Mesendoderm (in vitro differentiated cells): ENCODE measurements around the gene RRN3.
"Not testable (repeated sequence)": the region's sequence is repeated elsewhere in the genome, so short reads cannot be mapped to it uniquely, and the experiment has no call there.

Source experiments
- DNase-seq: peaks from one replicate; pipeline ENCODE4 v3.0.0; 2013
- H2AK5ac ChIP-seq: 2 replicates; pipeline ENCODE4 v1.6.1; 2013; ENCODE audit warnings: low read length, inconsistent platforms
- H2BK120ac ChIP-seq: 2 replicates; pipeline ENCODE4 v1.6.1; 2013; ENCODE audit warnings: low read depth, mild to moderate bottlenecking, low read length, moderate library complexity, mixed read lengths
- H2BK15ac ChIP-seq: replicated peaks from 2 replicates; pipeline ENCODE4 v1.6.1; 2013; ENCODE audit warnings: low read depth, mild to moderate bottlenecking, moderate library complexity
- H2BK5ac ChIP-seq: 2 replicates; pipeline ENCODE4 v1.6.1; 2013; ENCODE audit warnings: low read length, inconsistent platforms
- H3K18ac ChIP-seq: 2 replicates; pipeline ENCODE4 v1.6.1; 2013; ENCODE audit warnings: mild to moderate bottlenecking, low read length, mixed read lengths
- H3K23ac ChIP-seq: one replicate; pipeline ENCODE4 v1.6.1; 2013; ENCODE audit warnings: low read length
- H3K27ac ChIP-seq: 2 replicates; pipeline ENCODE4 v1.5.1; 2013; ENCODE audit warnings: low read depth, mild to moderate bottlenecking, inconsistent platforms, low read length, moderate library complexity
- H3K27me3 ChIP-seq: 2 replicates; pipeline ENCODE4 v1.6.1; 2013; ENCODE audit warnings: low read length, control low read depth, mild to moderate bottlenecking, inconsistent platforms; ENCODE audit not compliant: insufficient read depth, poor library complexity
- H3K36me3 ChIP-seq: 2 replicates; pipeline ENCODE4 v1.6.1; 2013; ENCODE audit warnings: low read length, inconsistent platforms; ENCODE audit not compliant: control insufficient read depth, insufficient read depth
- H3K4ac ChIP-seq: one replicate; pipeline ENCODE4 v1.6.1; 2013; ENCODE audit warnings: low read depth, mild to moderate bottlenecking, low read length, moderate library complexity
- H3K4me1 ChIP-seq: 2 replicates; pipeline ENCODE4 v1.6.1; 2013; ENCODE audit warnings: low read depth, low read length, inconsistent platforms; ENCODE audit not compliant: control insufficient read depth
- H3K4me2 ChIP-seq: 2 replicates; pipeline ENCODE4 v1.6.1; 2013; ENCODE audit warnings: low read length
- H3K4me3 ChIP-seq: 2 replicates; pipeline ENCODE4 v1.5.1; 2013; ENCODE audit warnings: mild to moderate bottlenecking, low read length
- H3K56ac ChIP-seq: one replicate; pipeline ENCODE4 v1.6.1; 2013; ENCODE audit warnings: low read length
- H3K79me1 ChIP-seq: 2 replicates; pipeline ENCODE4 v1.6.1; 2013; ENCODE audit warnings: low read length, inconsistent platforms
- H3K79me2 ChIP-seq: 2 replicates; pipeline ENCODE4 v1.6.1; 2013; ENCODE audit warnings: mild to moderate bottlenecking, low read length; ENCODE audit not compliant: control insufficient read depth, insufficient read depth
- H3K9ac ChIP-seq: 2 replicates; pipeline ENCODE4 v1.6.1; 2013; ENCODE audit warnings: low read length, inconsistent platforms
- H4K5ac ChIP-seq: one replicate; pipeline ENCODE4 v1.6.1; 2013; ENCODE audit warnings: low read length
- H4K8ac ChIP-seq: one replicate; pipeline ENCODE4 v1.6.1; 2013; ENCODE audit warnings: low read depth, mild to moderate bottlenecking, control low read depth, low read length, moderate library complexity
- WGBS: extraction: QIAGEN DNeasy Blood & Tissue Kit; methylation state at CpG from one replicate; pipeline ENCODE4 v1.1.7; 2013; ENCODE audit warnings: low lambda C conversion rate, missing lambda C conversion rate; ENCODE audit not compliant: insufficient coverage; ENCODE audit errors: extremely low coverage; 5-methylcytosine and 5-hydroxymethylcytosine counted together

RRN3 gene

GRCh38 chr16:15025234-15025951 is 68.7 kb downstream of the RRN3 start:
- not testable (repeated sequence) for H3K18ac ChIP-seq, H3K9ac ChIP-seq, H3K79me2 ChIP-seq, H3K4me2 ChIP-seq, H2AK5ac ChIP-seq, H3K4ac ChIP-seq, H3K36me3 ChIP-seq, H3K79me1 ChIP-seq, H3K27ac ChIP-seq, H3K27me3 ChIP-seq, H2BK120ac ChIP-seq, H3K23ac ChIP-seq, H4K8ac ChIP-seq, H2BK5ac ChIP-seq, H3K4me3 ChIP-seq, H3K4me1 ChIP-seq, H3K56ac ChIP-seq, H4K5ac ChIP-seq, DNase-seq, H2BK15ac ChIP-seq
- no CpG with 5 or more reads among the region's 14 CpGs for whole genome bisulfite sequencing

GRCh38 chr16:15024858-15025199 is 69.2 kb downstream of the RRN3 start:
- no CpG with 5 or more reads among the region's 1 CpG for WGBS
- not testable (repeated sequence) for H3K23ac ChIP-seq, H3K27ac ChIP-seq, H3K4me2 ChIP-seq, H3K4me1 ChIP-seq, H3K9ac ChIP-seq, H4K5ac ChIP-seq, H3K79me2 ChIP-seq, H3K4me3 ChIP-seq, H2BK15ac ChIP-seq, H3K36me3 ChIP-seq, DNase-seq, H2BK5ac ChIP-seq, H3K79me1 ChIP-seq, H3K27me3 ChIP-seq, H4K8ac ChIP-seq, H3K4ac ChIP-seq, H2AK5ac ChIP-seq, H3K56ac ChIP-seq, H3K18ac ChIP-seq, H2BK120ac ChIP-seq

GRCh38 chr16:15023381-15024077 is 70.5 kb downstream of the RRN3 start:
- H3K79me1 ChIP-seq, H3K4me2 ChIP-seq, H3K18ac ChIP-seq, H3K27me3 ChIP-seq, H3K4ac ChIP-seq, H3K4me1 ChIP-seq, H2BK15ac ChIP-seq, H3K56ac ChIP-seq, H4K5ac ChIP-seq, H3K9ac ChIP-seq, H3K4me3 ChIP-seq, H4K8ac ChIP-seq, H3K79me2 ChIP-seq, H3K36me3 ChIP-seq, H2BK5ac ChIP-seq, H2BK120ac ChIP-seq, H3K23ac ChIP-seq, H2AK5ac ChIP-seq, H3K27ac ChIP-seq, DNase-seq: not testable (repeated sequence)
- WGBS, result no CpG with 5 or more reads among the region's 13 CpGs

- not testable (repeated sequence) for H3K4me3 ChIP-seq, H2BK15ac ChIP-seq, H3K79me2 ChIP-seq, H2BK5ac ChIP-seq, H3K9ac ChIP-seq, H4K8ac ChIP-seq, H3K27me3 ChIP-seq, H3K4me2 ChIP-seq, H2BK120ac ChIP-seq, H3K56ac ChIP-seq, H3K4ac ChIP-seq, H3K4me1 ChIP-seq, H3K79me1 ChIP-seq, H3K18ac ChIP-seq, H3K27ac ChIP-seq, H2AK5ac ChIP-seq, H3K36me3 ChIP-seq, H3K23ac ChIP-seq, H4K5ac ChIP-seq
- WGBS, result no CpG with 5 or more reads among the region's 4 CpGs
- peak; percentile 67 for DNase-seq
These were observed 71.9 kb downstream of the RRN3 start for GRCh38 chr16:15022194-15022593.

GRCh38 chr16:15021429-15021828 is 72.6 kb downstream of the RRN3 start:
- H3K27ac ChIP-seq, H3K4me2 ChIP-seq: not testable (repeated sequence)

More at GRCh38 chr16:15021429-15021828, 72.6 kb downstream of the RRN3 start:
- not testable (repeated sequence) for H3K27me3 ChIP-seq, H3K36me3 ChIP-seq, H2AK5ac ChIP-seq, H3K4me1 ChIP-seq, H2BK15ac ChIP-seq, H3K79me2 ChIP-seq, H3K56ac ChIP-seq, H2BK5ac ChIP-seq, H4K5ac ChIP-seq, H3K4me3 ChIP-seq, H3K79me1 ChIP-seq, DNase-seq, H3K18ac ChIP-seq, H3K23ac ChIP-seq, H3K9ac ChIP-seq, H4K8ac ChIP-seq, H2BK120ac ChIP-seq, H3K4ac ChIP-seq
- WGBS, result no CpG with 5 or more reads among the region's 7 CpGs
